HG03442 (cell line): ENCODE data around the gene CDYL.

ENCODE experiments used
- ATAC-seq: cut with Tn5 transposase; IDR thresholded peaks from one replicate; pipeline ENCODE4 v1.9.1; 2021; ENCODE audit warnings: mild to moderate bottlenecking, moderate library complexity; ENCODE audit not compliant: unreplicated experiment

The CDYL gene

GRCh38 chr6:4958624-4959023, 182.4 kb downstream of the CDYL start:
- no peak for ATAC-seq

- no peak for ATAC-seq
Measured at GRCh38 chr6:4961322-4962168, 185.3 kb downstream of the CDYL start.

- no peak for ATAC-seq
Measured at GRCh38 chr6:4962905-4963304, 186.7 kb downstream of the CDYL start.

- ATAC-seq, result no peak
Measured at GRCh38 chr6:4964675-4965561, 188.7 kb downstream of the CDYL start.

GRCh38 chr6:4965562-4966389, 189.6 kb downstream of the CDYL start:
- ATAC-seq, result no peak

GRCh38 chr6:4967301-4968030, 191.3 kb downstream of the CDYL start:
- ATAC-seq, result no peak

GRCh38 chr6:4969609-4970285, 193.5 kb downstream of the CDYL start:
- ATAC-seq, result no peak

GRCh38 chr6:4970739-4971395, 194.7 kb downstream of the CDYL start:
- ATAC-seq, result no peak

GRCh38 chr6:4971851-4972250, 195.6 kb downstream of the CDYL start:
- ATAC-seq, result no peak

- no peak for ATAC-seq
Measured at GRCh38 chr6:4972438-4972837, 196.2 kb downstream of the CDYL start.

GRCh38 chr6:4973415-4973814, 197.2 kb downstream of the CDYL start:
- no peak for ATAC-seq

GRCh38 chr6:4973982-4974745, 198.0 kb downstream of the CDYL start:
- no peak for ATAC-seq

- no peak for ATAC-seq
Measured at GRCh38 chr6:4974962-4975361, 198.8 kb downstream of the CDYL start.

- no peak for ATAC-seq
Measured at GRCh38 chr6:4975506-4975905, 199.3 kb downstream of the CDYL start.

GRCh38 chr6:4977468-4977867, 201.3 kb downstream of the CDYL start:
- no peak for ATAC-seq

- no peak for ATAC-seq
Measured at GRCh38 chr6:4979426-4979825, 203.2 kb downstream of the CDYL start.

- ATAC-seq, result no peak
Measured at GRCh38 chr6:4981761-4982160, 205.6 kb downstream of the CDYL start.

GRCh38 chr6:4983322-4983721, 207.1 kb downstream of the CDYL start:
- no peak for ATAC-seq

- no peak for ATAC-seq
Measured at GRCh38 chr6:4986999-4987398, 210.8 kb downstream of the CDYL start.
